Gastroesophageal sphincter (tissue), 3 donors: ENCODE data around the gene INSYN1.

Experiments used
- CTCF ChIP-seq, 4 experiments: fragments of 200-600 bp in 2 of 4; fragments of 450-650 bp in 2 of 4; sonication (generic) in 1 of 4; IDR thresholded peaks; one replicate each; pipeline ENCODE4 v1.5.1; 2017 to 2019; ENCODE audit warnings: antibody characterized with exemption in 4 of 4, mild to moderate bottlenecking in 2 of 4, moderate library complexity in 2 of 4
- POLR2A ChIP-seq, 2 donors: fragments of 450-650 bp; IDR thresholded peaks; one replicate each; pipeline ENCODE4 v1.6.1; 2017; ENCODE audit warnings: antibody characterized with exemption in 2 of 2, mild to moderate bottlenecking in 2 of 2, moderate library complexity in 1 of 2

- TF ChIP-seq CTCF (IDR thresholded peaks at IDR 0.05), result no peak
- no peak for TF ChIP-seq POLR2A (IDR thresholded peaks at IDR 0.05)
Measured at GRCh38 chr15:73779974-73780373, 26.8 kb upstream of the INSYN1 start.
